IMR-90 (cell line): ENCODE data around the gene ST14. TPM values are rescaled to one million over a fixed set of nuclear protein-coding genes. Genes with fewer than 3 reads are reported as not detected.
"Not testable (repeated sequence)": the region's sequence is repeated elsewhere in the genome, so short reads cannot be mapped to it uniquely, and the experiment has no call there.

Experiments used
- ATAC-seq: fragments of 200-7000 bp; cut with Tn5 transposase; 2 replicates; pipeline ENCODE4 v1.9.1; 2020; ENCODE audit warnings: low read depth, mild to moderate bottlenecking, moderate library complexity
- BruUV-seq: library from RNA; stranded (reverse); fragments of 400-500 nt; replicated peaks from 2 replicates; lab custom pipeline; 2021; lab: Mats Ljungman, UMichigan
- CTCF ChIA-PET: fragments of 300-600 bp; formaldehyde crosslinking; extraction: SDS; loops from one replicate; lab custom pipeline; 2021; ENCODE audit warnings: antibody characterized with exemption; lab: Yijun Ruan, JAX
- POLR2A ChIA-PET: fragments of 300-600 bp; sonication (Branson Sonifier 250); formaldehyde crosslinking; loops from one replicate; lab custom pipeline; 2022; ENCODE audit warnings: antibody characterized with exemption; ENCODE audit not compliant: unreplicated experiment; lab: Charles Lee
- DNase-seq: peaks from one replicate; pipeline ENCODE4 v3.0.0; 2013
- H2AFZ ChIP-seq: replicated peaks from 2 replicates; pipeline ENCODE3; 2013; ENCODE audit warnings: low read length, mild to moderate bottlenecking; ENCODE audit not compliant: poor library complexity
- H2AK5ac ChIP-seq: 2 replicates; pipeline ENCODE4 v1.6.1; 2013; ENCODE audit warnings: low read depth, low read length, inconsistent platforms
- H2AK9ac ChIP-seq: replicated peaks from 2 replicates; pipeline ENCODE3; 2013; ENCODE audit warnings: mild to moderate bottlenecking, low read depth, low read length, moderate library complexity; ENCODE audit not compliant: poor library complexity
- H2BK120ac ChIP-seq: 2 replicates; pipeline ENCODE4 v1.6.1; 2013; ENCODE audit warnings: low read depth, low read length, inconsistent platforms
- H2BK15ac ChIP-seq: 3 replicates; pipeline ENCODE4 v1.6.1; 2013; ENCODE audit warnings: low read depth, low read length, inconsistent platforms
- H2BK20ac ChIP-seq: 2 replicates; pipeline ENCODE4 v1.6.1; 2013; ENCODE audit warnings: low read depth, mild to moderate bottlenecking, inconsistent platforms, low read length, moderate library complexity
- H2BK5ac ChIP-seq: 2 replicates; pipeline ENCODE4 v1.6.1; 2013; ENCODE audit warnings: mild to moderate bottlenecking, low read depth, low read length, inconsistent platforms; ENCODE audit not compliant: poor library complexity, severe bottlenecking
- H3K14ac ChIP-seq: replicated peaks from 2 replicates; pipeline ENCODE4 v1.6.1; 2013; ENCODE audit warnings: low read depth, low read length, inconsistent platforms
- H3K18ac ChIP-seq: 2 replicates; pipeline ENCODE4 v1.6.1; 2013; ENCODE audit warnings: low read depth, low read length, control low read depth
- H3K23ac ChIP-seq: 2 replicates; pipeline ENCODE4 v1.6.1; 2013; ENCODE audit warnings: low read depth, low read length, inconsistent platforms
- H3K27ac ChIP-seq: 2 replicates; pipeline ENCODE4 v1.5.1; 2013; ENCODE audit warnings: mild to moderate bottlenecking, control low read depth, low read length; ENCODE audit not compliant: insufficient read depth
- H3K27me3 ChIP-seq: 2 replicates; pipeline ENCODE4 v1.6.1; 2013; ENCODE audit warnings: low read length; ENCODE audit not compliant: control insufficient read depth, insufficient read depth
- H3K36me3 ChIP-seq: 2 replicates; pipeline ENCODE4 v1.6.1; 2013; ENCODE audit warnings: low read length, mixed read lengths; ENCODE audit not compliant: control insufficient read depth, insufficient read depth
- H3K4ac ChIP-seq: 2 replicates; pipeline ENCODE4 v1.6.1; 2013; ENCODE audit warnings: low read depth, low read length, inconsistent platforms
- H3K4me1 ChIP-seq: 2 replicates; pipeline ENCODE4 v1.6.1; 2013; ENCODE audit warnings: low read length, mixed read lengths; ENCODE audit not compliant: control insufficient read depth, insufficient read depth
- H3K4me2 ChIP-seq: 2 replicates; pipeline ENCODE4 v1.6.1; 2013; ENCODE audit warnings: low read depth, mild to moderate bottlenecking, control low read depth, low read length, moderate library complexity
- H3K4me3 ChIP-seq: 2 replicates; pipeline ENCODE4 v1.5.1; 2013; ENCODE audit warnings: low read depth, mild to moderate bottlenecking, control low read depth, low read length, moderate library complexity; ENCODE audit not compliant: insufficient read depth
- H3K56ac ChIP-seq: 2 replicates; pipeline ENCODE4 v1.6.1; 2013; ENCODE audit warnings: low read length, inconsistent platforms; ENCODE audit not compliant: insufficient read depth; ENCODE audit errors: extremely low read depth
- H3K79me1 ChIP-seq, 2 experiments: 2 replicates each; pipeline ENCODE4 v1.6.1; 2013; ENCODE audit warnings: low read length in 2 of 2, inconsistent platforms in 1 of 2, low read depth in 1 of 2
- H3K9ac ChIP-seq: 2 replicates; pipeline ENCODE4 v1.6.1; 2013; ENCODE audit warnings: low read depth, low read length, control low read depth
- H3K9me1 ChIP-seq: 2 replicates; pipeline ENCODE4 v1.6.1; 2013; ENCODE audit warnings: low read length, inconsistent platforms; ENCODE audit not compliant: insufficient read depth
- H3K9me3 ChIP-seq: 2 replicates; pipeline ENCODE4 v1.6.1; 2013; ENCODE audit warnings: low read length; ENCODE audit not compliant: control insufficient read depth, insufficient read depth
- H4K20me1 ChIP-seq: 2 replicates; pipeline ENCODE4 v1.6.1; 2013; ENCODE audit warnings: low read length, inconsistent platforms; ENCODE audit not compliant: insufficient read depth
- H4K5ac ChIP-seq: 2 replicates; pipeline ENCODE4 v1.6.1; 2013; ENCODE audit warnings: mild to moderate bottlenecking, low read depth, low read length, control low read depth
- H4K8ac ChIP-seq, 2 experiments: 2 replicates each; pipeline ENCODE4 v1.6.1; 2013; ENCODE audit warnings: low read depth in 2 of 2, low read length in 2 of 2, control low read depth in 1 of 2, inconsistent platforms in 1 of 2
- H4K91ac ChIP-seq: 2 replicates; pipeline ENCODE4 v1.6.1; 2013; ENCODE audit warnings: low read depth, low read length, inconsistent platforms; ENCODE audit not compliant: insufficient read depth
- WGBS, 2 experiments: methylation state at CpG; one replicate each; pipeline versions ENCODE4 v1.1.5 to v1.1.7; 2013; ENCODE audit warnings: missing lambda C conversion rate in 2 of 2; ENCODE audit not compliant: insufficient read length in 1 of 2; ENCODE audit errors: extremely low coverage in 2 of 2; 5-methylcytosine and 5-hydroxymethylcytosine counted together
- dilution Hi-C: fragments of 300-500 bp; cut with HindIII; formaldehyde crosslinking; loops from one replicate; pipeline ENCODE4 v1.14.3; 2018; ENCODE audit warnings: low sequenced_read_pairs; ENCODE audit not compliant: unreplicated experiment
- in situ Hi-C: fragments of 300-500 bp; cut with MboI; formaldehyde crosslinking; loops from 3 replicates; pipeline ENCODE4 v1.14.3; 2019; ENCODE audit warnings: low sequenced_read_pairs, inconsistent platforms, mixed read lengths
- intact Hi-C: fragments of 100-400 bp; cut with micrococcal nuclease; formaldehyde crosslinking; loops from 2 replicates; pipeline ENCODE4 v1.10.0; 2022
- polyA plus RNA-seq, 3 experiments: library from polyadenylated mRNA; depleted of rRNA; stranded (reverse); fragments of >200 nt; gene quantifications; 2 replicates each; pipeline ENCODE4 v1.2.3, GENCODE V29; 2012; ENCODE audit warnings: low replicate concordance in 1 of 3
- total RNA-seq: library from RNA; depleted of rRNA; stranded (reverse); fragments of >200 nt; gene quantifications from 2 replicates; pipeline ENCODE4 v1.2.3, GENCODE V29; 2012

ST14 gene
- total and polyA plus RNA-seq, 2 of the 4 experiments (the other 2 are of a cell fraction) = not detected

- H2BK20ac ChIP-seq, H3K4me1 ChIP-seq, POLR2A ChIA-PET, H3K27ac ChIP-seq, H4K8ac ChIP-seq, CTCF ChIA-PET, H3K9me3 ChIP-seq, DNase-seq, H3K4me3 ChIP-seq, H3K36me3 ChIP-seq, intact Hi-C loops, H2AFZ ChIP-seq, H3K23ac ChIP-seq, H2BK15ac ChIP-seq, H3K18ac ChIP-seq, H3K4ac ChIP-seq, H4K20me1 ChIP-seq, H3K4me2 ChIP-seq, H3K14ac ChIP-seq, H2BK120ac ChIP-seq, H2AK9ac ChIP-seq, H3K27me3 ChIP-seq, H3K56ac ChIP-seq, H4K91ac ChIP-seq, H4K5ac ChIP-seq, H2AK5ac ChIP-seq, in situ Hi-C loops, H3K9me1 ChIP-seq, H3K79me1 ChIP-seq, ATAC-seq, dilution Hi-C loops, BruUV-seq, H2BK5ac ChIP-seq, H3K9ac ChIP-seq: not testable (repeated sequence)
Measured at GRCh38 chr11:130233486-130233885, 73.9 kb downstream of the ST14 start.

DNA sequence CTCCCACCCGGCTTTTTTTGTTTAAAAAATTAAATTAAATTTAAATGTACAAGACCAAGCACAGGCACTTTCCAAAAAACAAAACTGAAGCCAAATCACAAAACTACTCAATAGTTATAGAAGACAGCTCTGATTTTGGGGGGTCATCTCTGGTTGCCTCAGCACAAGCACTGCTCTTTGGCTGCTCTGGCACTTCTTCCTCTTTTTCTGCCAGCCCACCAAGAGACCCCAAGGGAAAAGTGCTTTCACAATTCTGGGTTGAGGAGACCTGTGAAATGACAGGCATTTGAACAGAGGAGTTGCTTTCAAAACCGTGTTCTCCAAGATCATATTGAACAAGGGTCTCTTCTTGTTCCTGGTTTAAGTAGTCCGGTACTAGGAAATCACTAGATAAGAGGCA lies 74.3 kb downstream of the ST14 start:
- H3K36me3 ChIP-seq, H3K4me1 ChIP-seq: not testable (repeated sequence)
- no CpG with 5 or more reads among the region's 3 CpGs for WGBS, 2 experiments

More for the DNA sequence above, 74.3 kb downstream of the ST14 start:
- CTCF ChIA-PET = interaction anchor here (0.5 kb wide), 1 partner anchor 101 kb away, joined by 5 read pairs; no protein-coding TSS in a partner anchor
- H2AFZ ChIP-seq, H3K56ac ChIP-seq, H4K20me1 ChIP-seq, H3K9me1 ChIP-seq, POLR2A ChIA-PET, H2AK5ac ChIP-seq, H2BK120ac ChIP-seq, H4K91ac ChIP-seq, H4K8ac ChIP-seq, H2BK5ac ChIP-seq, dilution Hi-C loops, H3K4me2 ChIP-seq, H2AK9ac ChIP-seq, H3K79me1 ChIP-seq, H3K9ac ChIP-seq, H2BK20ac ChIP-seq, H3K4ac ChIP-seq, intact Hi-C loops, H3K9me3 ChIP-seq, in situ Hi-C loops, H4K5ac ChIP-seq, H3K4me3 ChIP-seq, H3K27ac ChIP-seq, BruUV-seq, H2BK15ac ChIP-seq, H3K23ac ChIP-seq, H3K27me3 ChIP-seq, H3K18ac ChIP-seq, ATAC-seq, H3K14ac ChIP-seq, DNase-seq: not testable (repeated sequence)
